NCI-H1417 (cell line): ENCODE measurements around the gene GPR84.
A peak's percentile ranks its signal among the peaks of the same experiment; 100 is the strongest.
"Not testable (repeated sequence)": the region's sequence is repeated elsewhere in the genome, so short reads cannot be mapped to it uniquely, and the experiment has no call there.

Experiments used
- DNase-seq, 3 experiments: peaks; one replicate each; lab custom pipeline; 2025; lab: John Stamatoyannopoulos, UW

The GPR84 gene

GRCh38 chr12:54356228-54356627 is 8.1 kb downstream of the GPR84 start:
- DNase-seq, result no peak

GRCh38 chr12:54355104-54355815 is 9.0 kb downstream of the GPR84 start:
- DNase-seq, result no peak

DNA sequence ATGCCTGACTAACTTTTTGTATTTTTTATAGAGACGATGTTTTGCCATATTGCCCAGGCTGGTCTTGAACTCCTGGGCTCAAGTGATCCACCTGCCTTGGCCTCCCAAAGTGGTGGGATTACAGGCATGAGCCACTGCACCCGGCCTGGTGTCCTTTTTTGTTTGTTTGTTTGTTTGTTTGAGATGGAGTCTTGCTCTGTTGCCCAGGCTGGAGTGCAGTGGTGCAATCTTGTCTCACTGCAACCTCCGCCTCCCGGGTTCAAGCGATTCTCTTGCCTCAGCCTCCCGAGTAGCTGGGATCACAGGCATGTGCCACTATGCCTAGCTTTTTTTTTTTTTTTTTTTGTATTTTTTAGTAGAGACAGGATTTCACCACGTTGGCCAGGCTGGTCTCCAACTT is 10.0 kb downstream of the GPR84 start:
- not testable (repeated sequence) for DNase-seq

DNA sequence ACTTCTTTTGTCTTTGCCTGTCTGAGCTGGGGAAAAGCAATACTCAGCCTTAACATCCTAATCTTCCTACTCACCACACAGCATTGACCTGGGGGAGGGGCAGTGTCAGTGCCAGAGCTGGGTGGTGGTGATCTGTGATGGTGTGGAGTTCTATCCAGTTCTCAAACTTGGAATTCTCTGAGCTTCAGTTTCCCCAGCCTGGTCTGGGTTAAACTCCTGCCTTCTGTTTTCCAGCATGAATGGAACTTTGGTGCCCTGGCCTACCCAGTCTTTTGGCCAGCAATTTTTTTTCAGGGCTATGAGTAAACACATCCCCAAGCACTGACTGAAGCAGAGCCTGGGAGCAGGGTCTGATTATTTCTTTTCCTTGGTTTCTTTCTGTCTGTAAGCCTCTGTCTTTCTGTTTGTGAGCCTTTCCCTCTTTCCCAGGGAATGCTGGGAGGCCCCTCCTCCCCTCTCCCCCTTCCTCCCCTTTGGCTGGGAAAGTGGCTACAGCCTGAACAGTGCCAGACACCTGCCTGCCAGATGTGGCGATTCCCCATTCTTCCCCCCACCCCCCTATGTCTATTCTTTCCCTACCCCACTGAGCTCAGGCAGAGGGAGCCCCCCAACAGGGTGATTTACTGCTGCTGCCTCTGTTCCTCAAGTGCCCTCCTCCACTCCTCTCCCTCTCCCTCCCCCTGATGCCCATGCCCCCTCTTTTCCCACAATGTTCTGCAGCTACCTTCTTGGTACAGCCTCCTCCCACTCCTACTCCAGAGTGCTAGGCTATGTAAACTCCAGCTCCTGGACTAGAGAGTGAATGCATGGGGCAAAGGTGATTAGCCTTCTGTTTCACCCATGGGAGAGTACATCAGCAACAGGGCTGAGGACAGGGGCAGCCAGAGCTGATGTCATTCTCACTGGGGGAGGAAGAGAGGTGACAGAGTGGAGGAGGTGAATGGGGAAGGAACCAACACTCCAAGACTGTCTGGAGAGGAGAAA is 11.1 kb downstream of the GPR84 start:
- DNase-seq, result peak; percentile 89 to 97 (median 89)

- peak; percentile 92 to 99 (median 94) for DNase-seq
These were observed 12.2 kb downstream of the GPR84 start for GRCh38 chr12:54352022-54352531.

- no peak for DNase-seq
These were observed 12.9 kb downstream of the GPR84 start for GRCh38 chr12:54351341-54351740.

DNA sequence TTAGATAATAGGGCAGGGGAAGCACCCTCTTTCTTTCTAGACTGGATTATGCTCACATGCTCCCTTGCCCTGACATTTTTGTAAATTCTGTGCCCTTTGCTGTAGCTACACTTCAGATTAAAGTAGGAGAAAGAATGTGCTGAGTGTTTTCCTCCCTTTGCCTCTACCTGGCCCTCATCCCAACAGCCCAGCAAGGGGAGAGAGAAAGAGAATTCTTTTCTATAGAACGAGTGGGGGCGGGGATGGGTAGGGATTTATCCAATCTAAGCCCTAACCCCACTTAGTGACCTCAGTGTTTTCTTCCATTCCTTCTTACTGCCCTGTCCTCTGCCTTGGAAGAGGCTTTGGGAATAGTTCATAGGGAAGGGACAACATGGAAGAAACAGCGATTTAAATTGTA is 13.5 kb downstream of the GPR84 start:
- no peak for DNase-seq

DNA sequence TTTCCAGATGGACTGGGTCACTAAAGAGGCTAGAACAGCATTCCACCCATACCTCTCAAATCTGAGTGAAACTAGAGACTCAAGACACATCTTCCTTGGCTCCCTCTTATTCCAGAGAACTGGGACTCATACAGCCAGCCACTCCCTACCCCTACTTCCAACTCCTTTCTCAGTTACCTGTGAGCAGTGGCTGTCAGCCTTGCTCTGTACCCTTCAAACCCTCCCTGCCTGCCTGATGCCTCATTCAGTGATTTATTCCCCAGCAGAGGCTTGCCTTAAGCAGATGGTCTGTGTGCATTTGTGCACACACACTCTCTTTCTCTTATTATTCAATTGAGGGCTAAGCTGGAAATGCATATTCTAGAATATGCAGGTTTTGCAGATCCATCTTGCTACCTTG is 14.6 kb downstream of the GPR84 start:
- DNase-seq, result no peak

DNA sequence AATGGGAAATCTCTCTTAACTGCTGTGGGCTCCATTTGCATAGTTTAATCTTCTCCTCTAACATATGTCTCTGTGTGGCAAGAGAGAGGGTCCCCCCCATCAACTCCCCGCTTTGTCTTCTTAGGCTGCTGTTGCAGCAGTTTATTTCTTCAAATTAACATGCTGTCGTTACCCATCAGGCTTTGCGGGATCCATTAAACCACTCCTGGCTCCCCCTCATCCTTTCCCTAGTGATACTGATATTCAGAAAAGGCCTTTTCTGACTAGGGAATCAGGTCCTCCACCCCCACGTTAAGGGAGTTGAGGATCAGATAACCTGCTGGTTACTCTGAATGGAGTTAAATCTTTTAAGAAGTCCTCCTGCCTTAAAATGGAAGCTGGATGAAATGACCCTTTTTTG is 15.2 kb downstream of the GPR84 start:
- peak in 1 of 3 experiments; percentile 20 for DNase-seq

DNA sequence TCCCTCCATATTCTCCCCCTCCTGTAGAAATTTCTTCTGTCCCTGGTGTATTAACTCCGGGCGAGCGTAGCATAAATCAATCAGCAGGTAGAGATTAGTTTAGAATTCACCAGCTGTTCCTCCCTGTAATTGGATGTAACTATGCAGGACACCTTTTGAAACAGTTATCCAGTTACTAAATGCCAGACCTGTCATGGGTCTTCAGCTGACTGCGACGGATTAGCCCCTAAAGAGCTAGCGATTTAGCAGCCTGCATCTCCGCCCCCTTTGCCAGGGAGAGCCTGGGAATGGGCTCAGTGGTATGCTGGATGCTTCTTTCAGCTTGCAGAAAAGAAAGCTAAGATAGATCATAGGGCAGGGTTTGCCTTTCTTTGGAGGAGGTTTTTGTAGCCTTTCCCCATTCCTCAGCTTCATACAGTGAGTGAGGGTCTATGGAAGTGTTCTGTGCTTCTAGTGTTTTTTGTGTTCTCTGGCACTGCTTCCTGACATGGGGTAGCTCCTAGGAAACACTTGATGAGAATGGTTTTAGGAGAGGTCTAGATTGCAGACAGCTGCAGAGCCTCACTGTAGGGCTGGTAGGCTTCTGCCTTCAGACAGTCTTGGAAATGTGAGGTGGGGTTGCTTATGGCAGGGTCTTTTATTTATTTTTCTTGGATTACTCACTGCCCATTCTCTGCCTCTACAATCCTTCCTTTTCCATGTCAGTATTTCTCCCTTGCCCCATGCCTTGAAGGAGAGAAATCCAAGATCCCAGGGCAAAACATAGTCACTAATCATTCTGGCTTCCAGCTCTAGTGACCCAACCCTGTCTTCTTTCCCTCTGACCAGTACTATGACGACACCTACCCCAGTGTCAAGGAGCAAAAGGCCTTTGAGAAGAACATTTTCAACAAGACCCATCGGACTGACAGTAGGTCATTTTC is 22.6 kb downstream of the GPR84 start:
- DNase-seq, result peak; percentile 46 to 81 (median 50)

GRCh38 chr12:54340846-54341245 is 23.4 kb downstream of the GPR84 start:
- no peak for DNase-seq

DNA sequence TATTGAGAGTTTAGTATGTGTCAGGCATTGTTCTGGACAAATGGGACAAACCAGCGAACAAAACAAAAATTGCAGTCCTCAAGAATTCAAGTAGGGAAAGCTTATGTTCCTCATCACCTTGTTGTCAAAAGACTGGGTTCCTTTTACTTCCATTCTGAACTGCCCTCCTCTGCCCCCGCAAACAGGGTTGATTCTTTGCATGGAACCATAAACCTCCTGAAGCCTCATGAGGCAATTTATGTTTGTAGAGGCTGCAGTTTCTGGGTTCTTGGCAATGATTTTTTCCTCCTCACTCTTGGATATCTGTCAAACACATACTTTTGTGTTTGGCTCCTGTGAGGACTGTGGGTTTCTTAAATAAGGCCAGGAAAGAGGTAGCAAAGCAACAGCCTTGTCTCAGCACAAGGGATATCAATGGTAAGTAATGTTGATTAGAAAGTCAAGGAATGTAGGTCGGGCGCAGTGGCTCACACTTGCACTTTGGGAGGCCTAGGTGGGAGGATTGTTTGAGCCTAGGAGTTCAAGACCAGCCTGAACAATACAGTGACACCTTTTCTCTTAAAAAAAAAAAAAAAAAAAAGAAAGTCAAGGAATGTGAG is 25.5 kb downstream of the GPR84 start:
- DNase-seq, result no peak

DNA sequence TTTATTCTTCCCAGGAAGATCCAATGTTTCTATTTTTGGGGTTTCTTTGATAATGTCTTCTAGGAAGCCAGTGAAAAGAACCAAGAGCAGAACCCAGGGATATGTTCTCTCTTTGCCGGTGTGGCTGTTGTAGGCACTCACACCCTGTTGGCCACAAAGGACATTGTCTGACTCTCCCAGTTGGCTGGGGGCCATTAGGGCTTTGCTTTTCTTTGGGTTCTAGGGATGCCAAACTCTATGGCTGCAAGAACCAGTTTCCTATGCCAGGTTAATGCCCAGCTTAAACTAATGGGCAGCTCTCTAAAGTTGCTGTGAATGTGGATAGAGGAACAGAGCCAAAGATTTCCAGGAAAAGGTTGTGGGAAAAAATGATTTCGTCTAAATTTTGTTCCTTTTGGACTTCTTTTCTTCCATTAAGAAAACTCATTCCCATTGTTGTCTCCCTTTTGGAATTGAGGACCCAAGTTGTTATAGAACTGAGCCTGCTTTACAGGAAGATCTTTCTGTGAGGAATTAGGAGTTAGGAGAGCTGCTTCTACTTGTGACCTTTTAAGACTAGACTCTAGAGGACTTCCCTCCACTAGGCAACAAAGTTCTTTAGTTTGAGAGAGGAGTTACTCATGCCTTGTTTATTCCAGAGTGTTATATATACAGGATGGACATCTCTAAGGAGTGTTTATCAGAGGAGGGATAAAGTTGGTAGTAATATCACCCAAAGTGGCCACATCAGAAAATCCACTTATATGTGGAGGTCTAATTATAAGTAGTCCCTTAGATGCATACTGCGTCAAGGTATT is 26.2 kb downstream of the GPR84 start:
- DNase-seq, result no peak

DNA sequence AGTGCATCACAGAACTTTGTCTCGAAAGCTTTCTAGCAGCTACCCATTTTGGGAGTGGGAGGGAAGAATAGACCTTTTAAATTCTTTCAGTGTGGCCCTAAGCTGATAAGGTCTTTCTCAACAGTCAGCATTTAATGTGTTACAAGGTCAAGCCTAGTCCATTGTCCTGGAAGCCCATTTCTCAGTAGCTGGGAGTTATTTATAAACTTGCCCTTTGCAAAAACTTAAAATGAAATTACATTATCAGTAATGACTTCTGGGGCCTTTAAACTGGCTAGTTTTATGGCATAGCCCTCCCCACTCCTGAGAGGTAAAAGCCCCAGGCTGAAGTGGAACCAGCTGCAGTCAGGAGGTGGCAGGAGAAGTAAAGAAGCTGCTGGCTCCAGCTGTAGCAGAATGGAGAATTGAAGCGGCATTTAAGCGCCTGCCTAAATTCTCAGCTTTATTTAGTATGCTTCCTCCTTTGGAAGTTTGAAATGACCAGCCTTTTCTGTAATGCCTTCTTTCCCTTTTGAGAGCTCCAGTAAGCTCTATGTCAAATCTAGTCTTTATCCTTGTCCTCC is 26.9 kb downstream of the GPR84 start:
- peak; percentile 40 to 76 (median 71) for DNase-seq

GRCh38 chr12:54333420-54334034 is 30.8 kb downstream of the GPR84 start:
- no peak for DNase-seq

- no peak for DNase-seq
These were observed 32.8 kb downstream of the GPR84 start for GRCh38 chr12:54331461-54331860.

- DNase-seq, result no peak
These were observed 33.8 kb downstream of the GPR84 start for GRCh38 chr12:54330442-54330841.

DNA sequence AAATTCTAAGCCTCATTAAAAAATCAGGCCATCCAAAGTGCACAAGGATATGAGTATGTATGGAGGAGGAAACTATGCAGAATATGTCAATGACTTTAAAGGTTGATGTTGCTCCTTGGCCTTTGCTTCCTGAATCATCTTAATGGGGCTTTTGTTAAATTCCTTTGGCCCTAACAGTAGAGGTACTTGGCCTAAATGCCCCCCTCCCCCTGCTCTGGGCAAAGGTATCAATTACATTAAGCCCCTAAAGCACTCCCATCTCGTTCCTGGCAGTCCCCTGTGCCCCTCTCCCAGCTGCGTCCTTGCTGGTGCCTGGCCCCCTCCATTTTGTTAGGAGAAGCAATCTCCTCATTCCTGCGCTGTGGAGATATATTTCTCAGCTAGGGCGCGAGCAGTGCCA is 34.5 kb downstream of the GPR84 start:
- no peak for DNase-seq

DNA sequence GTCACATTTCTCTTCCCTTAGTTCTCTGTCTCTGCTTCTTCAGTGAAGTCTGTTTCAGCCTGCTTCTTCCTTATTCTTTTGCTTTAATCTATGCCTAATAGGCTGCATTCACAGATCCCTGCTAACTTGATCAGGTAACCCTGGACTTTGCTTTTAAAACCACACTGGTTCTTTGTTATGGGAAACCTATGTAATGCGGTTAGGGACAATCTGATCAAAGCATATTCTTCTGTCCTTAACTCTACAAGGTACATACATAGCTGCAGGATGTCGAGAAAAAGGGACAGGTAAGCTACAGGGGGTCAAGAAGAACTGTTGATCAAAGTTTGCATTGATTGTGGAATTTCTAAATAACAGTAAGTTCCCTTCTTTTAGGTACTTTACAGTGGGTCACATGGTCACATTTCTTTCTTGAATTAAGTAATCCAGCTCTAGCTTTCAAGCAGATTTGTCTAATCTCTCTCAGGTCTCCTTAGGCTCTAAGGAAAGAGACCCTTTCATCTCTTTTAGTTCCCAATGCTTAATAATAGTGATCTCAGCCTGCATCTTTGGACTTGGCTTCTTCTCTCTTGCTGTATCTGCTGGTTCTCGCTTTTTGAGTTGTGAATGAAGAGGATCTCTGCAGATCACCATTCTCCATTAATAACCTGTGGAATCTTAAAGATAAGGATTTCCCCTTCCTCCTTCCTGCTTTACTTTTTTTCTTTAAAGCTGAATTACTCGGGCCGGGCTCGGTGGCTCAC is 35.5 kb downstream of the GPR84 start:
- no peak for DNase-seq
